A673 (cell line): Measurements from ENCODE around the gene HTR3E. TPM values are rescaled to one million over a fixed set of nuclear protein-coding genes. Genes with fewer than 3 reads are reported as not detected.
A peak's percentile ranks its signal among the peaks of the same experiment; 100 is the strongest.

Experiments
- BruUV-seq: library from RNA; stranded (reverse); fragments of 400-500 nt; replicated peaks from 2 replicates; lab custom pipeline; 2021; lab: Mats Ljungman, UMichigan
- CTCF ChIA-PET: fragments of 300-600 bp; sonication (Branson Sonifier 250); formaldehyde crosslinking; loops from one replicate; lab custom pipeline; 2022; ENCODE audit warnings: antibody characterized with exemption; lab: Charles Lee
- POLR2A ChIA-PET: fragments of 300-600 bp; sonication (Branson Sonifier 250); formaldehyde crosslinking; loops from one replicate; lab custom pipeline; 2022; ENCODE audit warnings: antibody characterized with exemption; ENCODE audit not compliant: low non-redundant PET; lab: Charles Lee
- DNase-seq: peaks from one replicate; pipeline ENCODE4 v3.0.0-alpha.2; 2015; ENCODE audit warnings: low spot score
- H3K27ac ChIP-seq: fragments of 200-600 bp; sonication (generic); 2 replicates; pipeline ENCODE4 v1.5.1; 2016; ENCODE audit warnings: mixed run types, low read depth, mild to moderate bottlenecking, mixed read lengths, antibody characterized with exemption, low read length; ENCODE audit not compliant: poor library complexity, severe bottlenecking
- H3K27me3 ChIP-seq: fragments of 200-600 bp; sonication (generic); replicated peaks from 2 replicates; pipeline ENCODE4 v1.6.1; 2017; ENCODE audit warnings: mixed run types, low read depth, mild to moderate bottlenecking, mixed read lengths, antibody characterized with exemption, low read length; ENCODE audit not compliant: insufficient read depth, poor library complexity
- H3K36me3 ChIP-seq: fragments of 200-600 bp; sonication (generic); 2 replicates; pipeline ENCODE4 v1.6.1; 2016; ENCODE audit warnings: mixed run types, mild to moderate bottlenecking, mixed read lengths, antibody characterized with exemption, low read length; ENCODE audit not compliant: insufficient read depth, poor library complexity, severe bottlenecking
- H3K4me1 ChIP-seq: fragments of 200-600 bp; sonication (generic); 2 replicates; pipeline ENCODE4 v1.6.1; 2017; ENCODE audit warnings: mixed run types, mild to moderate bottlenecking, mixed read lengths, antibody characterized with exemption, low read length; ENCODE audit not compliant: insufficient read depth, poor library complexity, severe bottlenecking
- H3K4me3 ChIP-seq: fragments of 200-600 bp; sonication (generic); 2 replicates; pipeline ENCODE4 v1.5.1; 2016; ENCODE audit warnings: low read depth, mixed run types, mild to moderate bottlenecking, mixed read lengths, low read length; ENCODE audit not compliant: poor library complexity, severe bottlenecking
- H3K9me3 ChIP-seq: fragments of 200-600 bp; sonication (generic); 2 replicates; pipeline ENCODE4 v1.6.1; 2016; ENCODE audit warnings: mixed run types, low read depth, mild to moderate bottlenecking, mixed read lengths, antibody characterized with exemption, low read length; ENCODE audit not compliant: poor library complexity, severe bottlenecking
- EZH2 ChIP-seq: fragments of 200-600 bp; sonication (generic); IDR thresholded peaks from 2 replicates; pipeline ENCODE4 v1.6.1; 2017; ENCODE audit warnings: borderline replicate concordance, low read depth, mild to moderate bottlenecking, mixed read lengths, antibody characterized with exemption, low read length; ENCODE audit not compliant: poor library complexity, severe bottlenecking
- intact Hi-C: fragments of 100-400 bp; cut with micrococcal nuclease; formaldehyde crosslinking; loops from one replicate; pipeline ENCODE4 v1.10.0; 2022; ENCODE audit not compliant: unreplicated experiment
- total RNA-seq: library from RNA; stranded (reverse); gene quantifications from 2 replicates; pipeline ENCODE4 v1.2.3, GENCODE V29; 2021
- TF ChIP-seq, protein P1 (sequence below): fragments of 300-800, 200-600 bp; sonication (generic); conservative IDR thresholded peaks from 2 replicates; pipeline ENCODE4 v1.5.1; 2017; ENCODE audit warnings: low read depth, mild to moderate bottlenecking, antibody characterized with exemption, low read length, moderate library complexity, mixed read lengths

HTR3E gene
- total RNA-seq, 1 experiment from 2014 or later, result not detected

- H3K36me3 ChIP-seq, result peaks cover 62% of the 10 kb centered on the region
- H3K9me3 ChIP-seq, result no peaks in the 10 kb centered on the region
- H3K27ac ChIP-seq, result no peak overlapping the region
- BruUV-seq, result no TSS peak
- no peak for TF ChIP-seq EZH2
- TF ChIP-seq, protein P1, sequence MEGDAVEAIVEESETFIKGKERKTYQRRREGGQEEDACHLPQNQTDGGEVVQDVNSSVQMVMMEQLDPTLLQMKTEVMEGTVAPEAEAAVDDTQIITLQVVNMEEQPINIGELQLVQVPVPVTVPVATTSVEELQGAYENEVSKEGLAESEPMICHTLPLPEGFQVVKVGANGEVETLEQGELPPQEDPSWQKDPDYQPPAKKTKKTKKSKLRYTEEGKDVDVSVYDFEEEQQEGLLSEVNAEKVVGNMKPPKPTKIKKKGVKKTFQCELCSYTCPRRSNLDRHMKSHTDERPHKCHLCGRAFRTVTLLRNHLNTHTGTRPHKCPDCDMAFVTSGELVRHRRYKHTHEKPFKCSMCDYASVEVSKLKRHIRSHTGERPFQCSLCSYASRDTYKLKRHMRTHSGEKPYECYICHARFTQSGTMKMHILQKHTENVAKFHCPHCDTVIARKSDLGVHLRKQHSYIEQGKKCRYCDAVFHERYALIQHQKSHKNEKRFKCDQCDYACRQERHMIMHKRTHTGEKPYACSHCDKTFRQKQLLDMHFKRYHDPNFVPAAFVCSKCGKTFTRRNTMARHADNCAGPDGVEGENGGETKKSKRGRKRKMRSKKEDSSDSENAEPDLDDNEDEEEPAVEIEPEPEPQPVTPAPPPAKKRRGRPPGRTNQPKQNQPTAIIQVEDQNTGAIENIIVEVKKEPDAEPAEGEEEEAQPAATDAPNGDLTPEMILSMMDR, result no peak
- intact Hi-C loops, result no loop called here
- no peak overlapping the region for H3K4me3 ChIP-seq
- no peaks in the 10 kb centered on the region for H3K27me3 ChIP-seq
- no peak for DNase-seq
- no peaks in the 10 kb centered on the region for H3K4me1 ChIP-seq
- ChIA-PET CTCF (no interaction called here), POLR2A (no interaction called here)
Measured at GRCh38 chr3:184144505-184144904, 47.6 kb downstream of the HTR3E start.

- CTCF ChIA-PET, result no interaction called here
- no peak overlapping the region for H3K4me3 ChIP-seq
- H3K9me3 ChIP-seq, result no peaks in the 10 kb centered on the region
- H3K27me3 ChIP-seq, result no peaks in the 10 kb centered on the region
- POLR2A ChIA-PET, result no interaction called here
- no peak overlapping the region for H3K27ac ChIP-seq
- no peaks in the 10 kb centered on the region for H3K4me1 ChIP-seq
- DNase-seq, result peak; percentile 31
- TF ChIP-seq, protein P1, result peak; percentile 49
- TF ChIP-seq EZH2, result no peak
- no TSS peak for BruUV-seq
- H3K36me3 ChIP-seq, result peaks cover 58% of the 10 kb centered on the region
- intact Hi-C loops, result no loop called here
Measured at GRCh38 chr3:184145111-184145524, 48.3 kb downstream of the HTR3E start.

GRCh38 chr3:184145751-184146270 lies 48.9 kb downstream of the HTR3E start:
- CTCF ChIA-PET, result no interaction called here
- Histone ChIP-seq H3K4me1 (no peaks in the 10 kb centered on the region), H3K27me3 (no peaks in the 10 kb centered on the region), H3K36me3 (peaks cover 51% of the 10 kb centered on the region), H3K9me3 (no peaks in the 10 kb centered on the region), H3K4me3 (no peak overlapping the region), H3K27ac (no peak overlapping the region)
- POLR2A ChIA-PET, result no interaction called here
- BruUV-seq, result no TSS peak
- intact Hi-C loops, result no loop called here
- DNase-seq, result no peak
- TF ChIP-seq, protein P1, result no peak
- no peak for TF ChIP-seq EZH2
